GM18508 (cell line): Measurements from ENCODE around the gene FNDC7.
"Not testable (repeated sequence)": the region's sequence is repeated elsewhere in the genome, so short reads cannot be mapped to it uniquely, and the experiment has no call there.

ENCODE experiments used
- ATAC-seq: cut with Tn5 transposase; IDR thresholded peaks from one replicate; pipeline ENCODE4 v1.9.1; 2021; ENCODE audit warnings: moderate number of reproducible peaks; ENCODE audit not compliant: insufficient read depth, unreplicated experiment

The FNDC7 gene

GRCh38 chr1:108712606-108713150 lies at the start of gene FNDC7:
Gene FNDC7 (plus strand): TSS chr1:108712908. CDS start chr1:108712934, 26 bp downstream.
- no peak for ATAC-seq

- no peak for ATAC-seq
These were observed 49.6 kb upstream of the FNDC7 start for GRCh38 chr1:108663074-108663473.

GRCh38 chr1:108664481-108664880 lies 48.2 kb upstream of the FNDC7 start:
- no peak for ATAC-seq

- no peak for ATAC-seq
These were observed 47.6 kb upstream of the FNDC7 start for GRCh38 chr1:108665067-108665466.

- ATAC-seq = no peak
These were observed 46.9 kb upstream of the FNDC7 start for GRCh38 chr1:108665771-108666170.

GRCh38 chr1:108667422-108667821 lies 45.3 kb upstream of the FNDC7 start:
- ATAC-seq = not testable (repeated sequence)

GRCh38 chr1:108668777-108669176 lies 43.9 kb upstream of the FNDC7 start:
- no peak for ATAC-seq

GRCh38 chr1:108669679-108670078 lies 43.0 kb upstream of the FNDC7 start:
- ATAC-seq = no peak

GRCh38 chr1:108670131-108670773 lies 42.5 kb upstream of the FNDC7 start:
- ATAC-seq = no peak

GRCh38 chr1:108671143-108671542 lies 41.6 kb upstream of the FNDC7 start:
- no peak for ATAC-seq

GRCh38 chr1:108678706-108679105 lies 34.0 kb upstream of the FNDC7 start:
- ATAC-seq = no peak

- no peak for ATAC-seq
These were observed 33.0 kb upstream of the FNDC7 start for GRCh38 chr1:108679586-108680213.

GRCh38 chr1:108681701-108682100 lies 31.0 kb upstream of the FNDC7 start:
- ATAC-seq = not testable (repeated sequence)

- no peak for ATAC-seq
These were observed 27.2 kb upstream of the FNDC7 start for GRCh38 chr1:108685529-108685928.

GRCh38 chr1:108686614-108687313 lies 25.9 kb upstream of the FNDC7 start:
- no peak for ATAC-seq

- peak; percentile 2 for ATAC-seq
These were observed 21.4 kb upstream of the FNDC7 start for GRCh38 chr1:108691128-108691941.

GRCh38 chr1:108691942-108692723 lies 20.6 kb upstream of the FNDC7 start, which contains the start of gene PRPF38B:
Gene PRPF38B (plus strand): TSS chr1:108692310. CDS start chr1:108692592, 282 bp downstream.
- ATAC-seq = peak; percentile 81

- peak; percentile 46 for ATAC-seq
These were observed 19.7 kb upstream of the FNDC7 start for GRCh38 chr1:108692724-108693655.
